ENCODE data around the gene PRTN3. TPM values are rescaled to one million over a fixed set of nuclear protein-coding genes. Genes with fewer than 3 reads are reported as not detected.
"Not testable (repeated sequence)": the region's sequence is repeated elsewhere in the genome, so short reads cannot be mapped to it uniquely, and the experiment has no call there.

The PRTN3 gene
- total and polyA plus RNA-seq, 12 donors = 0.20 to 0.40 (median 0.33) TPM; not detected in 8

DNA sequence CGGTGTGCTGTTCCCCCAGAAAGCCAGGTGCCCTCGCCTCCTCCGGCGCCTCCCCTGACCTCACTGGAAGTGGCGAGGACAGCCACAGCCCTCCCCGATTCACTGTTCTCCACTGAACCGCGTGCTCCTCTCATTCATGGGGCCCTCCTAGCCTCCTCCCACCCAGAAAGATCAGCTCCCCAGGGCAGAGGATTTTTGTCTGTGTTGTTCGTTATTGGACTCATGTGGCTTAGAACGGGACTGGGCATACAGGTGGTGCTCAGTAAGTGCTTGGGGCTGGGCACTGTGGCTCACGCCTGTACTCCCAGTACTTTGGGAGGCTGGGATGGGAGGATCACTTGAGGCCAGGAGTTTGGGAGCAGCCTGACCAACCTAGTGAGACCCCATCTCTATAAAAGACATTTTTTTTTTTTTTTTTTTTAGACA lies 3.8 kb downstream of the PRTN3 start:
- no peak overlapping the region for H3K4me3 ChIP-seq
- no peaks in the 10 kb centered on the region for H3K36me3 ChIP-seq (replicated peaks in 1 of 2)
- H3K27ac ChIP-seq = no peak overlapping the region
- H3K9me3 ChIP-seq (replicated peaks in 1 of 3) = no peaks in the 10 kb centered on the region
- H3K4me1 ChIP-seq (replicated peaks in 1 of 2) = peaks cover 9 to 10% of the 10 kb centered on the region in 2 donors
- DNase-seq = no peak
- intact Hi-C loops (cut with DNase I) = no loop called here
- 22 to 40% (median 32%) methylated on average over 3 to 11 of the region's 11 CpGs for WGBS, 4 donors
- H3K27me3 ChIP-seq = peaks cover 16% of the 10 kb centered on the region
- TF ChIP-seq POLR2A (IDR thresholded peaks at IDR 0.05) = no peak

GRCh38 chr19:845707-846521 lies 5.1 kb downstream of the PRTN3 start:
- Histone ChIP-seq H3K9me3 (replicated peaks in 1 of 3) (no peaks in the 10 kb centered on the region), H3K27me3 (peaks cover 16% of the 10 kb centered on the region), H3K27ac (no peak overlapping the region), H3K36me3 (replicated peaks in 1 of 2) (no peaks in the 10 kb centered on the region), H3K4me1 (replicated peaks in 1 of 2) (peaks cover 9 to 19% of the 10 kb centered on the region in 2 donors), H3K4me3 (no peak overlapping the region)
- 53 to 72% (median 67%) methylated on average over 15 to 37 of the region's 37 CpGs for WGBS, 4 donors
- intact Hi-C loops (cut with DNase I) = no loop called here
- no peak for TF ChIP-seq CTCF (IDR thresholded peaks at IDR 0.05)
- TF ChIP-seq POLR2A (IDR thresholded peaks at IDR 0.05) = no peak
- DNase-seq = no peak

- intact Hi-C loops (cut with DNase I) = no loop called here
- no peaks in the 10 kb centered on the region for H3K9me3 ChIP-seq (replicated peaks in 1 of 3)
- H3K4me1 ChIP-seq (replicated peaks in 1 of 2) = peaks cover 6 to 15% of the 10 kb centered on the region in 2 donors
- peak in 1 of 7 donors; percentile 28 for DNase-seq
- no peaks in the 10 kb centered on the region for H3K36me3 ChIP-seq (replicated peaks in 1 of 2)
- peaks cover 19% of the 10 kb centered on the region for H3K27me3 ChIP-seq
- no peak overlapping the region for H3K4me3 ChIP-seq
- no peak overlapping the region for H3K27ac ChIP-seq
- no peak for TF ChIP-seq CTCF (IDR thresholded peaks at IDR 0.05)
- TF ChIP-seq POLR2A (IDR thresholded peaks at IDR 0.05) = no peak
- WGBS, 4 donors = 36 to 45% (median 43%) methylated on average over 9 to 12 of the region's 12 CpGs
Observed at GRCh38 chr19:848386-848921, 7.7 kb downstream of the PRTN3 start.

DNA sequence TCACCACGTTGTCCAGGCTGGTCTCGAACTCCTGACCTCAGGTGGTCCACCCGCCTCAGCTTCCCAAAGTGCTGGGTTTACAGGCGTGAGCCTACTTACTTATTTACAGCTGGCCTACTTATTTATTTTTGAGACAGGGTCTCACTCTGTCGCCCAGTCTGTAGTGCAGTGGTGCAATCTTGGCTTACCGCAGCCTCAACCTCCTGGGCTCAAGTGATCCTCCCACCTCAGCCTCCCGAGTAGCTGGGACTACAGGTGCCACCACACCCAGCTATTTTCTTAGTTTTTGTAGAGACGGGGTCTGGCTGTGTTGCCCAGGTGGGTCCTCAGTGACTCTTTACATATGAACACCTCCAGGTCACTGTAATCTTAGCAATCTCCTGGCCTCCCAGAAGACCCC lies 8.4 kb downstream of the PRTN3 start:
- DNase-seq; H3K9me3 ChIP-seq (replicated peaks in 1 of 3); H3K27ac ChIP-seq; H3K4me1 ChIP-seq (replicated peaks in 1 of 2); H3K4me3 ChIP-seq; H3K36me3 ChIP-seq (replicated peaks in 1 of 2); intact Hi-C loops (cut with DNase I): not testable (repeated sequence)
- WGBS, 4 donors = 78 to 85% (median 82%) methylated on average over 8 of the region's 8 CpGs
- peaks cover 14% of the 10 kb centered on the region for H3K27me3 ChIP-seq

DNA sequence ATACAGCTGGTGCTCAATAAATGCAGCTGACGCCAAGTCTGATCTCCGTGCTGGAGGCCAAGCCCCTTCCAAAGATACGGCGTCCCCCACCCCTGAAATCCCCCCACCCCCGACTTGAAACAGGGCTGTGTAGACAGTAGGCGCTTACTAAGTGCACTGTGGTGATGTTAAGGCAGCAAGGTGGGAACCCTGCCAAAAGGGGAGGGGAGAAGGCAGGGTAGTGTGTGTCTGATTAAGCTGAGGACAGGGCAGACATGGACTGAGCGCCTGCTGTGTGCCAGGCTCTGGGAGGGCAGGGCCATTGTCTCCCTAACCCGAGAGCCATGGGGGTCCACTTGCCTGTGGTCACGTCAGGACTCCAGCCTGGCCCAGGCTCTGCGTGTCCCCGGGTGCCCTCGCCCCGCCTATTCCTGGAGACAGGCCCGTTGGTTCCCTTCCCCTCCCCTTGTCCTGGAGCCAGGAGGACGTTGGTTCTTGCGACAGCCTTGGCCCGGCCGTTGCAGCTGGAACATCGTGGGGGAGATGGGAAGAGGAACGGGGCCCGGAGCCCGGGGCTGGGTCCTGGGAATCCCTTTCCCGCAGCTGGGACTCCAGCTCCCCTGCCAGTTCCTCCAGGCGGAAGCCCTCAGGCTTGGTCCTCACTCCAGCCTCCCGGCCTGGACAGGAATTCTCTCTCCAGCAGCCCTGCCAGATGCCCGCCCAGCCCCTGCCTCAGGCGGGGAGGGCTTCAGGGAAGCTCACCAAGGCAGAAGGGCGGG lies 9.6 kb downstream of the PRTN3 start:
- peak overlapping the region; percentile 21 to 92 (median 65) for H3K27ac ChIP-seq
- H3K9me3 ChIP-seq (replicated peaks in 1 of 3) = no peaks in the 10 kb centered on the region
- WGBS, 4 donors = 13 to 52% (median 26%) methylated on average over 8 to 28 of the region's 28 CpGs
- no peaks in the 10 kb centered on the region for H3K36me3 ChIP-seq (replicated peaks in 1 of 2)
- peak; percentile 88 to 98 (median 96) for DNase-seq
- H3K27me3 ChIP-seq = peaks cover 14% of the 10 kb centered on the region
- H3K4me3 ChIP-seq = peak overlapping the region in 1 of 4 donors; percentile 21
- H3K4me1 ChIP-seq (replicated peaks in 1 of 2) = peaks cover 0 to 10% of the 10 kb centered on the region in 2 donors
- no peak for TF ChIP-seq CTCF (IDR thresholded peaks at IDR 0.05)
- peak in 1 of 2 donors; percentile 35 for TF ChIP-seq POLR2A (IDR thresholded peaks at IDR 0.05)
- intact Hi-C loops (cut with DNase I) = loop anchor here in 1 of 2 donors (10.0 kb wide), 1 partner anchor 76 kb away; no protein-coding TSS in a partner anchor

Data from adrenal gland (tissue), 12 donors.